Renal cortex interstitium (tissue), 11 donors: ENCODE measurements around the gene ZMAT5. TPM values are rescaled to one million over a fixed set of nuclear protein-coding genes. Genes with fewer than 3 reads are reported as not detected.
A peak's percentile ranks its signal among the peaks of the same experiment; 100 is the strongest.

Experiments used
- DNase-seq, 11 donors: peaks; one replicate each; pipeline ENCODE4 v3.0.0-alpha.2; 2013; ENCODE audit warnings: low read depth in 9 of 11, low spot score in 4 of 11; ENCODE audit errors: extremely low read depth in 1 of 11
- polyA plus RNA-seq, 3 donors: library from polyadenylated mRNA; unstranded; fragments of 120-200 nt; gene quantifications; one replicate each; pipeline ENCODE4 v1.2.1, GENCODE V29; 2013; ENCODE audit not compliant: insufficient read length in 3 of 3

ZMAT5 gene
- polyA plus RNA-seq, 3 donors = 23.5 to 27.7 (median 25.0) TPM

GRCh38 chr22:29797351-29797750, 30.5 kb upstream of the ZMAT5 start:
- DNase-seq = no peak

- no peak for DNase-seq
Observed at GRCh38 chr22:29795663-29796062, 28.9 kb upstream of the ZMAT5 start.

- no peak for DNase-seq
Observed at GRCh38 chr22:29793396-29793795, 26.6 kb upstream of the ZMAT5 start.

GRCh38 chr22:29790061-29790460, 23.3 kb upstream of the ZMAT5 start:
- DNase-seq = no peak

GRCh38 chr22:29788339-29789279, 21.8 kb upstream of the ZMAT5 start:
- DNase-seq = no peak

GRCh38 chr22:29787371-29787980, 20.7 kb upstream of the ZMAT5 start:
- DNase-seq = no peak

GRCh38 chr22:29786031-29786430, 19.2 kb upstream of the ZMAT5 start:
- no peak for DNase-seq

GRCh38 chr22:29784451-29785361, 17.9 kb upstream of the ZMAT5 start:
- DNase-seq = no peak

- DNase-seq = no peak
Observed at GRCh38 chr22:29782061-29782845, 15.4 kb upstream of the ZMAT5 start.

- no peak for DNase-seq
Observed at GRCh38 chr22:29780748-29781676, 14.2 kb upstream of the ZMAT5 start.

GRCh38 chr22:29780220-29780619, 13.4 kb upstream of the ZMAT5 start:
- no peak for DNase-seq

- DNase-seq = no peak
Observed at GRCh38 chr22:29773233-29773632, 6.4 kb upstream of the ZMAT5 start.

- no peak for DNase-seq
Observed at GRCh38 chr22:29772170-29772641, 5.4 kb upstream of the ZMAT5 start.

GRCh38 chr22:29769723-29770321, 3.0 kb upstream of the ZMAT5 start:
- no peak for DNase-seq

GRCh38 chr22:29768052-29768693, 1.4 kb upstream of the ZMAT5 start:
- no peak for DNase-seq

GRCh38 chr22:29767171-29768051, 604 bp upstream of the ZMAT5 start, which contains the start of gene UQCR10:
TSS of gene UQCR10 (plus strand) at chr22:29767369. CDS start at chr22:29767399, 30 bp downstream.
- peak; percentile 79 to 95 (median 87) for DNase-seq
